ENCODE data around the gene U2AF2. TPM values are rescaled to one million over a fixed set of nuclear protein-coding genes. Genes with fewer than 3 reads are reported as not detected.

The U2AF2 gene
- total and polyA plus RNA-seq, 9 of the 15 experiments (the other 6 are each of a cell fraction or from before 2014, with no cell fraction given) = 3.0 to 331 (median 157) TPM

GRCh38 chr19:55654868-55655647 lies at the start of gene U2AF2 (continued):
- TF ChIP-seq GMEB1 (CRISPR knock-in tag; IDR thresholded peaks at IDR 0.05) (peak; percentile 46; the same call in 1 of the 2 replicates), FOXJ2 (tag; IDR thresholded peaks at IDR 0.05) (no peak), ZNF347 (CRISPR knock-in tag; IDR thresholded peaks at IDR 0.05; ENCODE audit: low read depth) (0 out of 2 replicates have a peak, but pooled peaks have one; percentile 14), CREB5 (CRISPR knock-in tag; IDR thresholded peaks at IDR 0.05) (no peak), ZBTB12 (CRISPR knock-in tag; IDR thresholded peaks at IDR 0.05) (peak; percentile 42; the same call in 1 of the 2 replicates), LEF1 (IDR thresholded peaks at IDR 0.05) (no peak), NFE2L1 (tag; IDR thresholded peaks at IDR 0.05; ENCODE audit: borderline replicate concordance, low read depth) (no peak), ATF4 (CRISPR knock-in tag; IDR thresholded peaks at IDR 0.05) (no peak; the same call in 1 of the 2 replicates), BCL6 (CRISPR knock-in tag; IDR thresholded peaks at IDR 0.05) (no peak), ZNF407 (IDR thresholded peaks at IDR 0.05; ENCODE audit: low read depth) (no peak)

Data from K562 (cell line).